ENCODE measurements around the gene CDKL1.

GRCh38 chr14:50363714-50364111 is 33.0 kb downstream of the CDKL1 start:
- TF ChIP-seq, protein P1, sequence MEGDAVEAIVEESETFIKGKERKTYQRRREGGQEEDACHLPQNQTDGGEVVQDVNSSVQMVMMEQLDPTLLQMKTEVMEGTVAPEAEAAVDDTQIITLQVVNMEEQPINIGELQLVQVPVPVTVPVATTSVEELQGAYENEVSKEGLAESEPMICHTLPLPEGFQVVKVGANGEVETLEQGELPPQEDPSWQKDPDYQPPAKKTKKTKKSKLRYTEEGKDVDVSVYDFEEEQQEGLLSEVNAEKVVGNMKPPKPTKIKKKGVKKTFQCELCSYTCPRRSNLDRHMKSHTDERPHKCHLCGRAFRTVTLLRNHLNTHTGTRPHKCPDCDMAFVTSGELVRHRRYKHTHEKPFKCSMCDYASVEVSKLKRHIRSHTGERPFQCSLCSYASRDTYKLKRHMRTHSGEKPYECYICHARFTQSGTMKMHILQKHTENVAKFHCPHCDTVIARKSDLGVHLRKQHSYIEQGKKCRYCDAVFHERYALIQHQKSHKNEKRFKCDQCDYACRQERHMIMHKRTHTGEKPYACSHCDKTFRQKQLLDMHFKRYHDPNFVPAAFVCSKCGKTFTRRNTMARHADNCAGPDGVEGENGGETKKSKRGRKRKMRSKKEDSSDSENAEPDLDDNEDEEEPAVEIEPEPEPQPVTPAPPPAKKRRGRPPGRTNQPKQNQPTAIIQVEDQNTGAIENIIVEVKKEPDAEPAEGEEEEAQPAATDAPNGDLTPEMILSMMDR (IDR thresholded peaks at IDR 0.05; ENCODE audit: insufficient read depth, low read depth, low read length): no peak
- TF ChIP-seq EZH2 (IDR thresholded peaks at IDR 0.05; ENCODE audit: insufficient read depth, low read length): no peak

All from astrocyte (in vitro differentiated cells and primary cell).